Heart left ventricle (tissue), 16 donors: ENCODE measurements around the gene ZNF408. TPM values are rescaled to one million over a fixed set of nuclear protein-coding genes. Genes with fewer than 3 reads are reported as not detected.

Experiments
- ATAC-seq, 4 donors: fragments of 200-7000 bp; cut with Tn5 transposase; one replicate each; pipeline ENCODE4 v1.9.1; 2020 to 2022; ENCODE audit warnings: moderate library complexity in 4 of 4, mild to moderate bottlenecking in 3 of 4, moderate number of reproducible peaks in 1 of 4
- DNase-seq, 5 donors: peaks; one replicate each; pipeline ENCODE4 v3.0.0-alpha.2; 2020
- H3K27ac ChIP-seq, 12 donors: fragments of 200-600 bp; sonication (generic) in 4 of 12; one replicate each; pipeline versions ENCODE4 v1.5.0 to v1.8.0; 2016 to 2022; ENCODE audit warnings: mild to moderate bottlenecking in 2 of 12
- H3K27me3 ChIP-seq, 9 donors: fragments of 200-600 bp; sonication (generic) in 2 of 9; one replicate each; pipeline versions ENCODE4 v1.5.1 to v1.8.0; 2016 to 2022; ENCODE audit warnings: mild to moderate bottlenecking in 3 of 9
- H3K36me3 ChIP-seq, 9 donors: fragments of 200-600 bp; sonication (generic) in 2 of 9; one replicate each; pipeline versions ENCODE4 v1.5.0 to v1.8.0; 2018 to 2022; ENCODE audit warnings: mild to moderate bottlenecking in 2 of 9
- H3K4me1 ChIP-seq, 12 donors: fragments of 200-600 bp; sonication (generic) in 4 of 12; one replicate each; pipeline versions ENCODE4 v1.5.0 to v1.8.0; 2016 to 2022; ENCODE audit warnings: mild to moderate bottlenecking in 3 of 12
- H3K4me3 ChIP-seq, 12 donors: fragments of 200-600 bp; sonication (generic) in 4 of 12; one replicate each; pipeline versions ENCODE4 v1.5.0 to v1.8.0; 2017 to 2022; ENCODE audit warnings: mild to moderate bottlenecking in 9 of 12, moderate library complexity in 4 of 12
- H3K9me3 ChIP-seq, 12 donors: fragments of 200-600 bp; sonication (generic) in 4 of 12; one replicate each; pipeline versions ENCODE4 v1.5.0 to v1.8.0; 2016 to 2022; ENCODE audit warnings: mild to moderate bottlenecking in 1 of 12
- CTCF ChIP-seq, 12 donors: fragments of 200-600 bp; sonication (generic) in 4 of 12; IDR thresholded peaks; one replicate each; pipeline versions ENCODE4 v1.5.0 to v1.8.0; 2018 to 2022; ENCODE audit warnings: antibody characterized with exemption in 12 of 12, mild to moderate bottlenecking in 5 of 12
- POLR2A ChIP-seq, 2 donors: fragments of 450-650 bp; IDR thresholded peaks; one replicate each; pipeline ENCODE4 v1.6.1; 2017; ENCODE audit warnings: antibody characterized with exemption in 2 of 2, mild to moderate bottlenecking in 2 of 2, moderate library complexity in 2 of 2
- WGBS, 4 donors: extraction: QIAGEN DNeasy Blood & Tissue Kit in 2 of 4; methylation state at CpG; one replicate each; pipeline versions ENCODE4 v1.1.5 to v1.1.7; 2013 to 2018; 5-methylcytosine and 5-hydroxymethylcytosine counted together
- intact Hi-C, 10 donors: fragments of 100-400 bp; cut with DNase I; formaldehyde crosslinking; loops; one replicate each; pipeline versions ENCODE4 v1.11.1 to v1.14.2; 2022
- polyA plus RNA-seq, 2 donors: library from polyadenylated mRNA; stranded (reverse); fragments of 200-250 nt; gene quantifications; one replicate each; pipeline ENCODE4 v1.2.3, GENCODE V29; 2013
- total RNA-seq, 9 donors: library from RNA; depleted of rRNA in 2 of 9; stranded (reverse); fragments of >200 nt in 2 of 9; fragmentation: NEBNext Ultra II Directional in 3 of 9; extraction: Animal tissue kit (Norgen Biotek cat#: 25700) in 3 of 9; gene quantifications; one replicate each; pipeline versions ENCODE4 v1.1.0 to v1.2.4, GENCODE V29; 2016 to 2023
- donor health status: ischemic (EF 13 %, LVEDD 7.1; RV severe dilation, severe dysfunction).
- donor health status: healthy with polysubstance abuse.
- donor health status: DM: no; HTN: yes; CAD: no.
- donor health status: DM: no; HTN: no; CAD: no.
- donor health status: ischemic (EF 25% LVEDD 6.9; RV normal size, moderate dysfunction).
- donor health status: ischemic (EF 25% LVEDD 5.7; RV mildly dilated, moderate dysfunction).
- donor health status: healthy.
- donor health status: DM: yes; HTN: yes; CAD: no.
- donor health status: ischemic (EF 35%, LVEDD 5.7; RV mildly dilated, moderate dysfunction).
- donor health status: nonischemic (EF 11% LVEDD 7.7; RV severe dilation, severe dysfunction).
- donor health status: DM: yes; HTN: yes; CAD: no.
- donor health status: PGD.
- donor health status: ischemic (EF 29% LVEDD 5.4; RV normal size, mild dysfunction).
- donor health status: nonischemic (EF 23%, LVEDD 6.1; RV moderate dilation, normal function).

Gene ZNF408
- total and polyA plus RNA-seq, 11 donors, result 5.3 to 10.0 (median 7.1) TPM

GRCh38 chr11:46738887-46739286, 38.1 kb downstream of the ZNF408 start:
- intact Hi-C loops, result no loop called here
- Histone ChIP-seq H3K9me3 (no peaks in the 10 kb centered on the region), H3K27ac (no peak overlapping the region), H3K4me1 (peaks cover 0 to 6% (median 0%) of the 10 kb centered on the region in 12 donors), H3K27me3 (no peaks in the 10 kb centered on the region), H3K4me3 (no peak overlapping the region), H3K36me3 (peaks cover 0 to 34% (median 29%) of the 10 kb centered on the region in 9 donors)
- TF ChIP-seq POLR2A (IDR thresholded peaks at IDR 0.05) (no peak), CTCF (IDR thresholded peaks at IDR 0.05) (no peak)
- no peak for DNase-seq
- 60 to 67% (median 64%) methylated on average over 6 of the region's 6 CpGs for WGBS, 4 donors
- peak in 1 of 4 donors; percentile 26 for ATAC-seq

GRCh38 chr11:46741600-46742484, 41.0 kb downstream of the ZNF408 start:
- ATAC-seq, result peak in 2 of 4 donors; percentile 15 to 38
- H3K36me3 ChIP-seq, result peaks cover 2 to 63% (median 59%) of the 10 kb centered on the region in 9 donors
- 69 to 77% (median 74%) methylated on average over 12 of the region's 12 CpGs for WGBS, 4 donors

GRCh38 chr11:46743043-46743442, 42.2 kb downstream of the ZNF408 start:
- no peak for TF ChIP-seq CTCF (IDR thresholded peaks at IDR 0.05)
- TF ChIP-seq POLR2A (IDR thresholded peaks at IDR 0.05), result no peak
- 92 to 97% (median 95%) methylated on average over 2 of the region's 2 CpGs for whole genome bisulfite sequencing, 4 donors

More at GRCh38 chr11:46741600-46742484, 41.0 kb downstream of the ZNF408 start:
- no peak for TF ChIP-seq POLR2A (IDR thresholded peaks at IDR 0.05)
- TF ChIP-seq CTCF (IDR thresholded peaks at IDR 0.05), result no peak
- peaks cover 0 to 6% (median 0%) of the 10 kb centered on the region in 12 donors for H3K4me1 ChIP-seq
- H3K27ac ChIP-seq, result peak overlapping the region in 3 of 12 donors; percentile 3 to 26 (median 10)
- no peaks in the 10 kb centered on the region for H3K27me3 ChIP-seq
- H3K4me3 ChIP-seq, result no peak overlapping the region
- no peak for DNase-seq
- no peaks in the 10 kb centered on the region for H3K9me3 ChIP-seq
- intact Hi-C loops, result loop anchor here in 1 of 10 donors (5.0 kb wide), 1 partner anchor 35 kb away; no protein-coding TSS in a partner anchor

More at GRCh38 chr11:46743043-46743442, 42.2 kb downstream of the ZNF408 start:
- H3K4me1 ChIP-seq, result peaks cover 0 to 6% (median 0%) of the 10 kb centered on the region in 12 donors
- no peaks in the 10 kb centered on the region for H3K9me3 ChIP-seq
- peaks cover 2 to 75% (median 71%) of the 10 kb centered on the region in 9 donors for H3K36me3 ChIP-seq
- intact Hi-C loops, result loop anchor here in 1 of 10 donors (5.0 kb wide), 1 partner anchor 34 kb away; no protein-coding TSS in a partner anchor
- peak overlapping the region in 2 of 12 donors; percentile 7 to 39 for H3K27ac ChIP-seq
- H3K27me3 ChIP-seq, result no peaks in the 10 kb centered on the region
- ATAC-seq, result no peak
- H3K4me3 ChIP-seq, result no peak overlapping the region
- no peak for DNase-seq
